ENCODE measurements around the gene MPEG1. TPM values are rescaled to one million over a fixed set of nuclear protein-coding genes. Genes with fewer than 3 reads are reported as not detected.

MPEG1 gene
- total RNA-seq, 4 donors from 2014 or later, result 3.6 to 35.5 (median 11.4) TPM

- no peak overlapping the region for H3K27ac ChIP-seq
- no peaks in the 10 kb centered on the region for H3K36me3 ChIP-seq
- TF ChIP-seq POLR2AphosphoS5 (IDR thresholded peaks at IDR 0.05), result no peak
- TF ChIP-seq EP300 (IDR thresholded peaks at IDR 0.05), result no peak
- TF ChIP-seq CTCF (IDR thresholded peaks at IDR 0.05), result no peak
- no peak for TF ChIP-seq POLR2A (IDR thresholded peaks at IDR 0.05)
These were observed 48.7 kb downstream of the MPEG1 start for GRCh38 chr11:59164028-59164427.

More at GRCh38 chr11:59164028-59164427, 48.7 kb downstream of the MPEG1 start:
- Histone ChIP-seq H3K27me3 (peaks cover 24% of the 10 kb centered on the region), H3K4me3 (no peak overlapping the region), H3K9me3 (no peaks in the 10 kb centered on the region), H3K4me1 (no peaks in the 10 kb centered on the region)
- 69 to 82% methylated on average over 2 to 3 of the region's 3 CpGs for WGBS, 2 donors (ENCODE audit: low coverage in 1 of 2)
- no peak for ATAC-seq

Small RNAs within 50 kb of the gene (small RNA-seq; reads per million reads assigned to genes)
- 0 reads per million in 4 donors for gene RN7SL42P

Other genes starting within 250 kb of the MPEG1 start
- gene GLYATL1B, start 126.6 kb downstream of the MPEG1 start, total RNA-seq, result not detected
- gene FAM111B, start 105.7 kb downstream of the MPEG1 start, total RNA-seq, result 1 to 10 TPM in 1 of 4 donors, under 1 TPM in 1, not detected in 2; 0.13 to 1.4 TPM
- gene FAM111A, start 70.1 kb downstream of the MPEG1 start, total RNA-seq, result 10 to 100 TPM; 12.8 to 49.2 (median 22.7) TPM
- 1 to 10 TPM; 2.0 to 6.8 (median 6.2) TPM for gene DTX4, start 40.8 kb downstream of the MPEG1 start, total RNA-seq
- gene OR5AN1, start 146.0 kb upstream of the MPEG1 start, total RNA-seq, result not detected
- gene OR5A2, start 213.5 kb upstream of the MPEG1 start, total RNA-seq, result not detected
- gene OR5A1, start 223.5 kb upstream of the MPEG1 start, total RNA-seq, result not detected
- not detected for gene OR4D6, start 244.0 kb upstream of the MPEG1 start, total RNA-seq